Upper lobe of left lung (tissue), 6 donors: ENCODE measurements around the gene PRDM16. TPM values are rescaled to one million over a fixed set of nuclear protein-coding genes. Genes with fewer than 3 reads are reported as not detected.

Experiments used
- ATAC-seq, 2 donors: fragments of 200-7000 bp; cut with Tn5 transposase; one replicate each; pipeline ENCODE4 v1.9.1; 2022; ENCODE audit warnings: mild to moderate bottlenecking in 2 of 2, moderate library complexity in 2 of 2; ENCODE audit not compliant: low FRiP score in 2 of 2
- DNase-seq, 2 donors: peaks; one replicate each; pipeline ENCODE4 v3.0.0-alpha.2; 2019 to 2020
- H3K27ac ChIP-seq, 4 donors: fragments of 200-600 bp; sonication (generic); one replicate each; pipeline ENCODE4 v1.5.1; 2016 to 2019
- H3K27me3 ChIP-seq, 4 donors: fragments of 200-600 bp; sonication (generic); one replicate each; pipeline ENCODE4 v1.5.1; 2017 to 2019
- H3K36me3 ChIP-seq, 4 donors: fragments of 200-600 bp; sonication (generic); one replicate each; pipeline ENCODE4 v1.5.1; 2016 to 2019
- H3K4me1 ChIP-seq, 4 donors: fragments of 200-600 bp; sonication (generic); one replicate each; pipeline ENCODE4 v1.5.1; 2018 to 2019
- H3K4me3 ChIP-seq, 4 donors: fragments of 200-600 bp; sonication (generic); one replicate each; pipeline ENCODE4 v1.5.1; 2017 to 2019; ENCODE audit warnings: mild to moderate bottlenecking in 2 of 4, moderate library complexity in 1 of 4
- H3K9me3 ChIP-seq, 4 donors: fragments of 200-600 bp; sonication (generic); one replicate each; pipeline ENCODE4 v1.5.1; 2018 to 2019
- EP300 ChIP-seq, 4 donors: sonication (generic); formaldehyde crosslinking; IDR thresholded peaks; one replicate each; pipeline ENCODE4 v1.5.1; 2017; ENCODE audit warnings: antibody characterized with exemption in 4 of 4, control low read depth in 2 of 4
- POLR2A ChIP-seq, 4 donors: fragments of 450-650 bp; IDR thresholded peaks; one replicate each; pipeline ENCODE4 v1.5.1; 2016 to 2017; ENCODE audit warnings: antibody characterized with exemption in 4 of 4, mild to moderate bottlenecking in 2 of 4
- POLR2AphosphoS5 ChIP-seq, 2 donors: sonication (generic); formaldehyde crosslinking; IDR thresholded peaks; one replicate each; pipeline ENCODE4 v1.5.1; 2017; ENCODE audit warnings: antibody characterized with exemption in 2 of 2
- WGBS, 2 donors: methylation state at CpG; one replicate each; pipeline ENCODE4 v1.1.5; 2017 to 2018; 5-methylcytosine and 5-hydroxymethylcytosine counted together
- total RNA-seq, 6 donors: library from RNA; depleted of rRNA in 4 of 6; stranded (reverse); fragments of >200 nt in 4 of 6; gene quantifications; one replicate each; pipeline versions ENCODE4 v1.1.0 to v1.2.1, GENCODE V29; 2016 to 2021
- TF ChIP-seq, protein P1 (sequence below), 6 experiments: fragments of 450-650 bp in 4 of 6; fragments of 200-600 bp in 2 of 6; sonication (generic) in 2 of 6; IDR thresholded peaks; one replicate each; pipeline ENCODE4 v1.5.1; 2016 to 2019; ENCODE audit warnings: antibody characterized with exemption in 6 of 6
- donor health status: DM: no; HTN: no; CAD: no; lungs with moderate emphysema.
- donor health status: DM: no; HTN: yes; CAD: no; lungs with severe emphysema.

PRDM16 gene
- total RNA-seq, 6 donors from 2014 or later = 12.3 to 54.5 (median 21.2) TPM

DNA sequence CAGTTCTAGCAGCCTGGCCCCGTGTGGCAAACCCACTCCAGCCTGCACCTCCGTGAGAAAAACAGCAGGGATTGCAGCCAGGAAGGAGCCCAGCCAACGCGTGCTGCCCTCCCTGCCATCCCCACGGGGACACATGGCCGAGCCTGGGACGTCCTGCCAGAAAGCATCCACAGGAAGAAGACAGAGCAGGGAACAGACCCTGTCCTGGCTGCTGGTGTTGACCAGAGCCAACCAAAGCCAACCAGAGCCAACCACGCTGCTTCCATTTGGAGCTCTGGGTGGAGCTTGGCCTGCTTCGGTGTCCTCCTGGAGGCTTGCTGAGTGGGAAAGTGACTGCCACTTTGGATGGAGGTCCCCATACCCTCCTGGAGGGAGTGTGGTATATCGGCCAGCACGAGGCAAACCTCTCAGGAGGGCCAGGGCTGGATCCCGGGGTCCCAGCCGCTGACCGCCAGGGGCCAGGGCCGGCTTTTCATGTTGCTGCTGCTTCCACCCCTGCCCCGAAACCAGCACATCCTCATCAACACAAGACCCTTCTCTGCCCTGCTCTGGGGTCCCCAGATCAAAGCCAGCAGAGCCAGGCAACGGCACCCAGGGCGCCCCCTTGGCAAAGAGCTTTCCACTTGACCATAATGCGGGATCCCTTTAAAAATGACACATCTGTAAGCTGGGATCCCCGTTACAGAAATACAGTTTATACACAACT is 304.9 kb downstream of the PRDM16 start:
- DNase-seq (peak in 1 of 2 donors; percentile 50), ATAC-seq (no peak)
- Histone ChIP-seq H3K9me3 (no peaks in the 10 kb centered on the region), H3K4me1 (no peaks in the 10 kb centered on the region), H3K27me3 (no peaks in the 10 kb centered on the region), H3K36me3 (no peaks in the 10 kb centered on the region), H3K4me3 (no peak overlapping the region), H3K27ac (no peak overlapping the region)
- TF ChIP-seq, protein P1, sequence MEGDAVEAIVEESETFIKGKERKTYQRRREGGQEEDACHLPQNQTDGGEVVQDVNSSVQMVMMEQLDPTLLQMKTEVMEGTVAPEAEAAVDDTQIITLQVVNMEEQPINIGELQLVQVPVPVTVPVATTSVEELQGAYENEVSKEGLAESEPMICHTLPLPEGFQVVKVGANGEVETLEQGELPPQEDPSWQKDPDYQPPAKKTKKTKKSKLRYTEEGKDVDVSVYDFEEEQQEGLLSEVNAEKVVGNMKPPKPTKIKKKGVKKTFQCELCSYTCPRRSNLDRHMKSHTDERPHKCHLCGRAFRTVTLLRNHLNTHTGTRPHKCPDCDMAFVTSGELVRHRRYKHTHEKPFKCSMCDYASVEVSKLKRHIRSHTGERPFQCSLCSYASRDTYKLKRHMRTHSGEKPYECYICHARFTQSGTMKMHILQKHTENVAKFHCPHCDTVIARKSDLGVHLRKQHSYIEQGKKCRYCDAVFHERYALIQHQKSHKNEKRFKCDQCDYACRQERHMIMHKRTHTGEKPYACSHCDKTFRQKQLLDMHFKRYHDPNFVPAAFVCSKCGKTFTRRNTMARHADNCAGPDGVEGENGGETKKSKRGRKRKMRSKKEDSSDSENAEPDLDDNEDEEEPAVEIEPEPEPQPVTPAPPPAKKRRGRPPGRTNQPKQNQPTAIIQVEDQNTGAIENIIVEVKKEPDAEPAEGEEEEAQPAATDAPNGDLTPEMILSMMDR (IDR thresholded peaks at IDR 0.05) = no peak
- TF ChIP-seq POLR2A (IDR thresholded peaks at IDR 0.05) = no peak
- TF ChIP-seq POLR2AphosphoS5 (IDR thresholded peaks at IDR 0.05) = no peak
- TF ChIP-seq EP300 (IDR thresholded peaks at IDR 0.05) = no peak
- 83 to 85% methylated on average over 16 to 17 of the region's 20 CpGs for WGBS, 2 donors

DNA sequence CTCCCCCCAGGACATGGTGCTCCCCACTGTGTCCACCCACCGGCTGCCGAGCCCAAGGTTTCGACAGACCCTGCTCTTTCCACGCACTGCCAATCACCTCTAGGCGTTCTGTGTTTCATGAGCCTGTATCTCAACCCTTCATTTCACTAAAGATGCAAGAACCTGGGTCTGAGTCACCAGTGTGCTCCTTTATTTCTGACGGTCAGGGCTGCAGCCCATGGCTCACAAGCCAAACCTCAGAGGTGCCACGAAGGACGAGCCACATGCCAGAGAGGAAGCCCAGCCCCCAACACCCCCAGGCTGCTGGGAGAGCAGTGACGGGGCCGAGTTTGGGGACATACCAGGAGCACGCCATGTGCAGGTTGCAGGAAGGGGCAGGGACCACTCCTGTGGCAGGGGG is 306.2 kb downstream of the PRDM16 start:
- TF ChIP-seq POLR2A (IDR thresholded peaks at IDR 0.05) = no peak
- TF ChIP-seq, protein P1 (IDR thresholded peaks at IDR 0.05) = no peak
- TF ChIP-seq EP300 (IDR thresholded peaks at IDR 0.05) = no peak
- TF ChIP-seq POLR2AphosphoS5 (IDR thresholded peaks at IDR 0.05) = no peak
- DNase-seq = peak in 1 of 2 donors; percentile 39
- H3K27me3 ChIP-seq = no peaks in the 10 kb centered on the region
- ATAC-seq = no peak
- no peaks in the 10 kb centered on the region for H3K36me3 ChIP-seq
- no peak overlapping the region for H3K27ac ChIP-seq
- 79 to 94% methylated on average over 6 to 8 of the region's 11 CpGs for WGBS, 2 donors
- H3K4me3 ChIP-seq = no peak overlapping the region
- no peaks in the 10 kb centered on the region for H3K9me3 ChIP-seq
- peaks cover 0 to 5% (median 4%) of the 10 kb centered on the region in 4 donors for H3K4me1 ChIP-seq

DNA sequence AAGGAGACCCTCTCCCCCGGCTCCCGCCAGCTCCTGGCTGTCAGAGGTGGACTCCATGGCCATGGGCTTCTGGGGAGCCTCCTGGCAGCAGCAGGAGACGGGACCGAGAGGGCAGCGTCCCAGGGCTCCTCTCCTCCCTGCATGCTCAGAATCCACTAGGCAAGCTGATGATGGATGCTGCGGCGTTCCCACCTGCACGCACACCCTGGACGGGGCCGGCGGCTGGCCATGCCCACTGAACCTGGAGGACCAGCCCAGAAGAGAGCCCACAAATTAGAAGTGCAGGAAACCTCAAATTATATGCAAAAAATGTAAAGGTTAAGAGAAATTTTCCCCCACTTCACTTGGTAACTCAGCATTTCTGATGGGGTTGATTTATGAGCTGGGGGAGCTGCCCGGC is 308.2 kb downstream of the PRDM16 start:
- Histone ChIP-seq H3K4me1 (peaks cover 0 to 6% (median 4%) of the 10 kb centered on the region in 4 donors), H3K9me3 (no peaks in the 10 kb centered on the region), H3K36me3 (no peaks in the 10 kb centered on the region), H3K27ac (no peak overlapping the region), H3K4me3 (no peak overlapping the region), H3K27me3 (no peaks in the 10 kb centered on the region)
- 85 to 91% methylated on average over 2 to 12 of the region's 12 CpGs for WGBS, 2 donors
- DNase-seq (peak in 1 of 2 donors; percentile 81), ATAC-seq (no peak)
- TF ChIP-seq POLR2A (IDR thresholded peaks at IDR 0.05) (no peak), POLR2AphosphoS5 (IDR thresholded peaks at IDR 0.05) (no peak), EP300 (IDR thresholded peaks at IDR 0.05) (no peak)
- TF ChIP-seq, protein P1 (IDR thresholded peaks at IDR 0.05) = no peak

DNA sequence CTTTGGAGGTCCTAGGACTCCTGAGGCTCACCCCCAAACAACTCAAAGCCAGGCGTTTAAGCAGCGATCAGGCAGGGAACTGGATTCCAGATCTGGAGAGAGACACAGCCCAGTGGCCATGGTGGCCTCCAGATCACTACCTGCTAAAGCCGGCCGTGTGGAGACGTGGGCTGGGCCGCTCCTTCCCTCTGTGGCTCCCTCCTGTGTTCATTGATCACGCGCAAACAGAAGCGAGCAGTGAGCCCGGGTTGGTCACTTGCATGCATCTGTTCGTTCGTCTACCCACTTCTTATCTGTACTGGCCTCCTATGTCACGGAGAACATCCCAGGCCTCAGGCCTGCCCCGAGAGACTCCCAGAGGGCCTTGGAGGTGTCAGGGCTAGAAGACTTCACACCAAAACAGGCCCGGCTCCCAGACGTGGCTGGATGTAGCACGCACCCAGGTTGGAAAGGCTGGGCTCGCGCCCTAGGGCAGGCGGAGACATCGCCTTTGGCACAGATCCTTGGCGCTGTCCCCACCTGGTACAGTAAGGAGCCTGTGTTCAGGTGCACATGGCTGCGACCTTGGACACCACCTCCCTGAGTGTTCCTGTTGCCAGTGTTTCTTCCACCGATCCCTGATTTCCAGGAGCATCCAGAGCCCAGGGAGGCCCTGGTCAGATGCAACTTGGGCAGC is 308.7 kb downstream of the PRDM16 start:
- DNase-seq = peak in 1 of 2 donors; percentile 44
- WGBS, 2 donors = 82 to 88% methylated on average over 23 to 24 of the region's 24 CpGs
- no peak overlapping the region for H3K27ac ChIP-seq
- no peak overlapping the region for H3K4me3 ChIP-seq
- no peak for ATAC-seq
- H3K36me3 ChIP-seq = no peaks in the 10 kb centered on the region
- no peak for TF ChIP-seq POLR2AphosphoS5 (IDR thresholded peaks at IDR 0.05)
- TF ChIP-seq POLR2A (IDR thresholded peaks at IDR 0.05) = no peak
- no peak for TF ChIP-seq EP300 (IDR thresholded peaks at IDR 0.05)
- TF ChIP-seq, protein P1 (IDR thresholded peaks at IDR 0.05) = no peak
- no peaks in the 10 kb centered on the region for H3K9me3 ChIP-seq
- H3K4me1 ChIP-seq = peaks cover 0 to 6% (median 4%) of the 10 kb centered on the region in 4 donors
- no peaks in the 10 kb centered on the region for H3K27me3 ChIP-seq
